ENCODE data around the gene CCDC85A. TPM values are rescaled to one million over a fixed set of nuclear protein-coding genes. Genes with fewer than 3 reads are reported as not detected.

Gene CCDC85A
- total and polyA plus RNA-seq, 2 of the 4 experiments (the other 2 are of a cell fraction), result 1.1 to 2.2 TPM

DNA sequence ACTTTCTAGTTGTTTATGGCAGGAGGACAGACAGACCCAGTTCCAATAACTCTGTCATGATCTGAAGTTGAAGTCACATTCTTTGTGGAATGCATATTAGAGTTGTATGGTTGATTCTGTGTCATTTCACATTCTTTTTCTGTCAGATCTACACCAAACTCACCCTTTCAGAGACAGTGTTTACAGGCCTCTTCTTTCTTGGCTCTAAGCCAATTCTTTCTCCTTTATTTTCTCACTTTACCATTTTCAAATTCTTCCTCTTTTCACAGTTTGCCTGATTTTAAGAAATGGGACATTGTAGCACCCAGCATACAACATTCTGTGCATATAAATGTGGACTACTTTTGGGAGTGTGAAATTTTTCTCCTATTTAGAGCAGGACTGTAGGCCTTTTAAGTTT is 103.7 kb downstream of the CCDC85A start:
- Histone ChIP-seq H2BK120ac (ENCODE audit: low read depth, low read length) (no peak overlapping the region), H2BK15ac (ENCODE audit: low read depth, low read length) (no peak overlapping the region), H3K9me3 (ENCODE audit: control insufficient read depth, insufficient read depth, low read length) (no peaks in the 10 kb centered on the region), H3K23ac (ENCODE audit: low read depth, low read length) (no peak overlapping the region), H3K14ac (replicated peaks; ENCODE audit: low read depth, low read length) (no peak overlapping the region), H3K4me3 (ENCODE audit: insufficient read depth, low read depth, low read length) (no peak overlapping the region), H3K27me3 (ENCODE audit: control insufficient read depth, insufficient read depth, low read length) (no peaks in the 10 kb centered on the region), H4K20me1 (ENCODE audit: insufficient read depth, low read length) (no peaks in the 10 kb centered on the region), H3K4ac (ENCODE audit: low read depth, low read length) (no peak overlapping the region), H3K9me1 (ENCODE audit: insufficient read depth, low read length) (no peaks in the 10 kb centered on the region), H2AFZ (replicated peaks; ENCODE audit: low read length, poor library complexity) (no peak overlapping the region), H3K9ac (ENCODE audit: low read depth, low read length) (no peak overlapping the region), H4K5ac (ENCODE audit: low read depth, low read length) (no peak overlapping the region), H3K4me2 (ENCODE audit: low read depth, low read length) (no peak overlapping the region), H2BK20ac (ENCODE audit: low read depth, low read length) (no peak overlapping the region), H2BK5ac (ENCODE audit: low read depth, low read length, poor library complexity, severe bottlenecking) (no peak overlapping the region), H3K18ac (ENCODE audit: low read depth, low read length) (no peak overlapping the region), H3K79me1 (ENCODE audit: low read depth in 1 of 2, low read length in 2 of 2) (no peaks in the 10 kb centered on the region), H4K91ac (ENCODE audit: insufficient read depth, low read depth, low read length) (no peak overlapping the region), H4K8ac (ENCODE audit: low read depth in 2 of 2, low read length in 2 of 2) (no peak overlapping the region), H3K4me1 (ENCODE audit: control insufficient read depth, insufficient read depth, low read length) (no peaks in the 10 kb centered on the region), H2AK5ac (ENCODE audit: low read depth, low read length) (no peak overlapping the region), H3K27ac (ENCODE audit: insufficient read depth, low read length) (no peak overlapping the region), H3K36me3 (ENCODE audit: control insufficient read depth, insufficient read depth, low read length) (no peaks in the 10 kb centered on the region), H2AK9ac (replicated peaks; ENCODE audit: low read depth, low read length, poor library complexity) (no peak overlapping the region), H3K56ac (ENCODE audit: extremely low read depth, insufficient read depth, low read length) (no peak overlapping the region)
- no peak for TF ChIP-seq MAZ (IDR thresholded peaks at IDR 0.05; ENCODE audit: borderline replicate concordance, low read depth, low read length)
- TF ChIP-seq FOS (IDR thresholded peaks at IDR 0.05; ENCODE audit: low read depth, low read length), result no peak
- TF ChIP-seq BHLHE40 (IDR thresholded peaks at IDR 0.05; ENCODE audit: low read depth, low read length), result no peak
- TF ChIP-seq MXI1 (IDR thresholded peaks at IDR 0.05; ENCODE audit: borderline replicate concordance, low read depth, low read length), result no peak
- no peak for TF ChIP-seq RAD21 (IDR thresholded peaks at IDR 0.05; ENCODE audit: low read length)
- TF ChIP-seq POLR2A (IDR thresholded peaks at IDR 0.05; ENCODE audit: low read depth, low read length), result no peak
- no peak for TF ChIP-seq MAFK (IDR thresholded peaks at IDR 0.05; ENCODE audit: low read depth, low read length)
- TF ChIP-seq RFX5 (IDR thresholded peaks at IDR 0.05; ENCODE audit: low read depth, low read length), result no peak
- DNase-seq (no peak), ATAC-seq (ENCODE audit: low read depth) (no peak)
- CTCF ChIA-PET, result no interaction called here
- dilution Hi-C loops (cut with HindIII; ENCODE audit: low sequenced_read_pairs, unreplicated experiment) (no loop called here), intact Hi-C loops (cut with micrococcal nuclease) (no loop called here), in situ Hi-C loops (cut with MboI; ENCODE audit: low sequenced_read_pairs) (no loop called here)
- no TSS peak for BruUV-seq (replicated peaks)
- POLR2A ChIA-PET (ENCODE audit: unreplicated experiment), result no interaction called here

All from IMR-90 (cell line).